VCaP (cell line): ENCODE data around the gene BZW2.

Source experiments
- H3K27ac ChIP-seq: fragments of 450-650 bp; 2 replicates; pipeline ENCODE4 v1.5.1; 2017
- CTCF ChIP-seq: fragments of 450-650 bp; conservative IDR thresholded peaks from 2 replicates; pipeline ENCODE4 v1.5.1; 2017; ENCODE audit warnings: mild to moderate bottlenecking, moderate library complexity

Gene BZW2

DNA sequence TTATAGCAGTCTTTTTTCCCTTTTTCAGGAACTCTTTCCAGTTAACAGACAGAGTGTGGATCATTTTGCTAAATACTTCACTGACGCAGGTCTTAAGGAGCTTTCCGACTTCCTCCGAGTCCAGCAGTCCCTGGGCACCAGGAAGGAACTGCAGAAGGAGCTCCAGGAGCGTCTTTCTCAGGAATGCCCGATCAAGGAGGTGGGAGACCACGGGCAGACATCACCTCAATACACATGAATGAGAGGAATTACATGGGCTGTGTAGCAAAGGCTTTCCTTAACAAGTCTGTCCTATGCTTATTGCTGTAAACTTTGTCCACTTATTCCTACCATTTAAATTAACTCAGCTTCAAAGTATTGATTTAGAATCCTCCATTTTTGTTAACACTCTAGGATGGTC is 48.8 kb downstream of the BZW2 start:
- no peak for TF ChIP-seq CTCF
- H3K27ac ChIP-seq: no peak overlapping the region

- no peak overlapping the region for H3K27ac ChIP-seq
- peak; percentile 77 for TF ChIP-seq CTCF
Measured at GRCh38 chr7:16695621-16696237, 49.7 kb downstream of the BZW2 start.

DNA sequence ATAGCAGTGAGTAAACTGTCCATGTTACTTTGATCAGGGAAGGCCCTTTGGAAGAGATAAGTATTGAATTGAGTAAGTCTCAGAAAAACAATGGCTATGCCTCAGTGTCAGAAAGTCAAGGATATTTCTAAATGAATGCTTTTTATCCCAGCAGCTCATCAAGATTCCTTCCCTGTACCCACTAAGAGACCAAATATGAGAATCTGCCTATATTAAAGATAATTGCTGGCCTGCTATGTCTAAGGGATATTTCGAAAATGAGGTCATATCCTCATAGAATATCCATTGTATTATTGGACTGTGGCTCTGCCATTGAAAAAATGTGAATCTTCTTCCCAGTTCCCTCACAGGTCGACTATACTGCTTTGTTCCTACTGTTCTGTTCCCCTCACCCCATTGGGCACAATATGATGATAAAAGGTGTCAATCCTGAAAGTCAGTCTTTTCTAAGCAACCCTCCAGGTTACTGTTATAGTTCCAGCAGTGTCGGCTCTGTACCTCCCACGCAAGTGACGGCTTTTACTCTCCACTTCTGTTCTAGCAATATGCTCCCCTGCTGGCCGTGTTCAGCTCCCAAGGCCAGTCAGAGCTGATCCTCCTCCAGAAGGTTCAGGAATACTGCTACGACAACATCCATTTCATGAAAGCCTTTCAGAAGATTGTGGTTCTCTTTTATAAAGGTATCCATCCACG is 51.7 kb downstream of the BZW2 start:
- no peak overlapping the region for H3K27ac ChIP-seq
- no peak for TF ChIP-seq CTCF

DNA sequence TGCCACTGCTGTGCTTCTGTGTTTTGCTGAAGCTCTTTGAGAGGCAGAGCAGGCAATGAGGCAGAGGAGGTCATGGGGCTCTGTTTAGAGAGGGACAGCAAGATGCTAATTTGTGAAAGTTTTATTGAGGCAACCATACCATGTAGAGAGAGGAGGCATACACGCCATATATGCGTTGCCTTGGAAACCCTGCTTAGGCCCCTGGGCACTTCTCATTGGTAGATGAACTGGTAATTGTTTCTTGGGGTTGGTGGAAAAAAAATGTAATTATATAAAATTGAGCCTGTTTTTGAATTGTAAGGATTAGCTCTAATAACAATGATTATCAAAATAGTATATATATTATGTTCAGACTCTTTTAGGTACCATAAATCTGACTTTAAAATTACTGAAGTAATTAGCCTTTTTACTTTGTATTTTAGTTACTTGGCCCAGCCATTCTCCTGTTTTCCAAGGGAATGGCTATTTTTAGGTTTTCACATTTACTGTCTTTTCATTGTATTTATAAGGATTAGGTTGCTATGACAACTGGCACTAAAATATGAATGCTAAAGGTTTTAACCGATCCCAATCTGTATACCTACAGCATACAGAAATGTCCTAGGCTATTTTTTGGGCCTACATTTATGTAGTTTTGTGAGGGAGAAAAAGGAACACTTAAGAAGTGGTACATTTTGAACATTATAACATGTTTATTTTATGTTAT is 52.4 kb downstream of the BZW2 start:
- no peak overlapping the region for H3K27ac ChIP-seq

DNA sequence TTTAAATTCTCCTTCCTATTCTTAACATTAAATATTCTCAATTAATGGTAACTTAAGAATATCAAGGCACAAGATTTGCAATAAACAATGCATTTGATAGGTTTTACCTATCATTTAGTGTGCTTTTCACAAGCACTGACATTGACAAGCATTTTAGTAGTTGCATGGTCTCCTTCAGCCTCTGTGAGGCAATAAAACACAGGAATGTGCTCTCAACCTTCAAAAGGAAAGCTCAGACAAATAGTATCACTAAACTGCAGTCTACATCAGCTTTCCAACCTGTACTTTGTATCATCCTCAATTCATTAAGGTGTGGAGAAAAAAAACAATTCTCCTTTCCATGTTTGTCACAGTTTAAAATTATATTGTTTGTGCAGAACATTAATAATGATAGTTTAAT is 56.5 kb downstream of the BZW2 start:
- peak; percentile 63 for TF ChIP-seq CTCF
- no peak overlapping the region for H3K27ac ChIP-seq

More for the DNA sequence above, 52.4 kb downstream of the BZW2 start:
- TF ChIP-seq CTCF: no peak

- no peak for TF ChIP-seq CTCF
- H3K27ac ChIP-seq: no peak overlapping the region
Measured at GRCh38 chr7:16708511-16708910, 62.5 kb downstream of the BZW2 start.

GRCh38 chr7:16708980-16709379 is 63.0 kb downstream of the BZW2 start:
- TF ChIP-seq CTCF: no peak
- no peak overlapping the region for H3K27ac ChIP-seq
